Measurements from ENCODE around the gene TFEC.
"Not testable (repeated sequence)": the region's sequence is repeated elsewhere in the genome, so short reads cannot be mapped to it uniquely, and the experiment has no call there.

TFEC gene

GRCh38 chr7:115930184-115930583 lies 100.4 kb downstream of the TFEC start:
- H3K4me3 ChIP-seq (ENCODE audit: low read depth, low read length); H2AFZ ChIP-seq (ENCODE audit: low read length, unreplicated experiment); H3K4me1 ChIP-seq (ENCODE audit: control insufficient read depth, insufficient read depth, low read length, unreplicated experiment); H3K27me3 ChIP-seq (ENCODE audit: insufficient read depth, low read length); H3K79me2 ChIP-seq (ENCODE audit: control insufficient read depth, insufficient read depth, low read length, unreplicated experiment); H3K27ac ChIP-seq (ENCODE audit: low read depth, low read length); H3K36me3 ChIP-seq (ENCODE audit: insufficient read depth, low read length): not testable (repeated sequence)

GRCh38 chr7:115929736-115930135 lies 100.8 kb downstream of the TFEC start:
- H3K4me3 ChIP-seq (ENCODE audit: low read depth, low read length); H3K4me1 ChIP-seq (ENCODE audit: control insufficient read depth, insufficient read depth, low read length, unreplicated experiment); H3K27ac ChIP-seq (ENCODE audit: low read depth, low read length); H3K79me2 ChIP-seq (ENCODE audit: control insufficient read depth, insufficient read depth, low read length, unreplicated experiment); H2AFZ ChIP-seq (ENCODE audit: low read length, unreplicated experiment); H3K27me3 ChIP-seq (ENCODE audit: insufficient read depth, low read length); H3K36me3 ChIP-seq (ENCODE audit: insufficient read depth, low read length): not testable (repeated sequence)

- Histone ChIP-seq H3K4me3 (ENCODE audit: low read depth, low read length) (no peak overlapping the region), H3K79me2 (ENCODE audit: control insufficient read depth, insufficient read depth, low read length, unreplicated experiment) (no peaks in the 10 kb centered on the region), H2AFZ (ENCODE audit: low read length, unreplicated experiment) (peak overlapping the region; percentile 5), H3K4me1 (ENCODE audit: control insufficient read depth, insufficient read depth, low read length, unreplicated experiment) (no peaks in the 10 kb centered on the region), H3K27ac (ENCODE audit: low read depth, low read length) (no peak overlapping the region), H3K36me3 (ENCODE audit: insufficient read depth, low read length) (no peaks in the 10 kb centered on the region), H3K27me3 (ENCODE audit: insufficient read depth, low read length) (no peaks in the 10 kb centered on the region)
Measured at GRCh38 chr7:115924411-115924810, 106.2 kb downstream of the TFEC start.

GRCh38 chr7:115920367-115920766 lies 110.2 kb downstream of the TFEC start:
- Histone ChIP-seq H3K4me3 (ENCODE audit: low read depth, low read length) (no peak overlapping the region), H3K27ac (ENCODE audit: low read depth, low read length) (no peak overlapping the region), H3K36me3 (ENCODE audit: insufficient read depth, low read length) (no peaks in the 10 kb centered on the region), H3K4me1 (ENCODE audit: control insufficient read depth, insufficient read depth, low read length, unreplicated experiment) (no peaks in the 10 kb centered on the region), H3K79me2 (ENCODE audit: control insufficient read depth, insufficient read depth, low read length, unreplicated experiment) (no peaks in the 10 kb centered on the region), H2AFZ (ENCODE audit: low read length, unreplicated experiment) (no peak overlapping the region), H3K27me3 (ENCODE audit: insufficient read depth, low read length) (no peaks in the 10 kb centered on the region)

GRCh38 chr7:115914951-115915350 lies 115.6 kb downstream of the TFEC start:
- peaks cover 9% of the 10 kb centered on the region for H3K4me1 ChIP-seq (ENCODE audit: control insufficient read depth, insufficient read depth, low read length, unreplicated experiment)
- no peaks in the 10 kb centered on the region for H3K27me3 ChIP-seq (ENCODE audit: insufficient read depth, low read length)
- H2AFZ ChIP-seq (ENCODE audit: low read length, unreplicated experiment) = peak overlapping the region; percentile 36
- no peaks in the 10 kb centered on the region for H3K36me3 ChIP-seq (ENCODE audit: insufficient read depth, low read length)
- H3K79me2 ChIP-seq (ENCODE audit: control insufficient read depth, insufficient read depth, low read length, unreplicated experiment) = no peaks in the 10 kb centered on the region
- no peak overlapping the region for H3K27ac ChIP-seq (ENCODE audit: low read depth, low read length)
- no peak overlapping the region for H3K4me3 ChIP-seq (ENCODE audit: low read depth, low read length)

- Histone ChIP-seq H2AFZ (ENCODE audit: low read length, unreplicated experiment) (peak overlapping the region; percentile 83), H3K79me2 (ENCODE audit: control insufficient read depth, insufficient read depth, low read length, unreplicated experiment) (no peaks in the 10 kb centered on the region), H3K4me1 (ENCODE audit: control insufficient read depth, insufficient read depth, low read length, unreplicated experiment) (peaks cover 9% of the 10 kb centered on the region), H3K27ac (ENCODE audit: low read depth, low read length) (no peak overlapping the region), H3K4me3 (ENCODE audit: low read depth, low read length) (peak overlapping the region; percentile 6; the same call in 1 of the 2 replicates), H3K36me3 (ENCODE audit: insufficient read depth, low read length) (no peaks in the 10 kb centered on the region), H3K27me3 (ENCODE audit: insufficient read depth, low read length) (no peaks in the 10 kb centered on the region)
Measured at GRCh38 chr7:115911465-115911864, 119.1 kb downstream of the TFEC start.

GRCh38 chr7:115910541-115911164 lies 119.9 kb downstream of the TFEC start:
- Histone ChIP-seq H3K27ac (ENCODE audit: low read depth, low read length) (no peak overlapping the region), H3K4me1 (ENCODE audit: control insufficient read depth, insufficient read depth, low read length, unreplicated experiment) (peaks cover 9% of the 10 kb centered on the region), H3K36me3 (ENCODE audit: insufficient read depth, low read length) (no peaks in the 10 kb centered on the region), H3K27me3 (ENCODE audit: insufficient read depth, low read length) (no peaks in the 10 kb centered on the region), H3K4me3 (ENCODE audit: low read depth, low read length) (peak overlapping the region; percentile 50), H3K79me2 (ENCODE audit: control insufficient read depth, insufficient read depth, low read length, unreplicated experiment) (no peaks in the 10 kb centered on the region), H2AFZ (ENCODE audit: low read length, unreplicated experiment) (peak overlapping the region; percentile 76)

GRCh38 chr7:115906731-115907130 lies 123.8 kb downstream of the TFEC start:
- no peaks in the 10 kb centered on the region for H3K79me2 ChIP-seq (ENCODE audit: control insufficient read depth, insufficient read depth, low read length, unreplicated experiment)
- no peak overlapping the region for H2AFZ ChIP-seq (ENCODE audit: low read length, unreplicated experiment)
- H3K4me3 ChIP-seq (ENCODE audit: low read depth, low read length) = no peak overlapping the region
- peaks cover 9% of the 10 kb centered on the region for H3K4me1 ChIP-seq (ENCODE audit: control insufficient read depth, insufficient read depth, low read length, unreplicated experiment)
- no peaks in the 10 kb centered on the region for H3K36me3 ChIP-seq (ENCODE audit: insufficient read depth, low read length)
- H3K27ac ChIP-seq (ENCODE audit: low read depth, low read length) = no peak overlapping the region
- H3K27me3 ChIP-seq (ENCODE audit: insufficient read depth, low read length) = no peaks in the 10 kb centered on the region

- H3K4me1 ChIP-seq (ENCODE audit: control insufficient read depth, insufficient read depth, low read length, unreplicated experiment) = no peaks in the 10 kb centered on the region
- no peak overlapping the region for H2AFZ ChIP-seq (ENCODE audit: low read length, unreplicated experiment)
- H3K79me2 ChIP-seq (ENCODE audit: control insufficient read depth, insufficient read depth, low read length, unreplicated experiment) = no peaks in the 10 kb centered on the region
- no peaks in the 10 kb centered on the region for H3K27me3 ChIP-seq (ENCODE audit: insufficient read depth, low read length)
- no peaks in the 10 kb centered on the region for H3K36me3 ChIP-seq (ENCODE audit: insufficient read depth, low read length)
- H3K4me3 ChIP-seq (ENCODE audit: low read depth, low read length) = no peak overlapping the region
- H3K27ac ChIP-seq (ENCODE audit: low read depth, low read length) = no peak overlapping the region
Measured at GRCh38 chr7:115889669-115889984, 140.9 kb downstream of the TFEC start.

GRCh38 chr7:115888981-115889668 lies 141.4 kb downstream of the TFEC start:
- H3K27me3 ChIP-seq (ENCODE audit: insufficient read depth, low read length) = no peaks in the 10 kb centered on the region
- no peaks in the 10 kb centered on the region for H3K36me3 ChIP-seq (ENCODE audit: insufficient read depth, low read length)
- no peak overlapping the region for H3K4me3 ChIP-seq (ENCODE audit: low read depth, low read length)
- H3K27ac ChIP-seq (ENCODE audit: low read depth, low read length) = no peak overlapping the region
- H2AFZ ChIP-seq (ENCODE audit: low read length, unreplicated experiment) = no peak overlapping the region
- no peaks in the 10 kb centered on the region for H3K79me2 ChIP-seq (ENCODE audit: control insufficient read depth, insufficient read depth, low read length, unreplicated experiment)
- H3K4me1 ChIP-seq (ENCODE audit: control insufficient read depth, insufficient read depth, low read length, unreplicated experiment) = no peaks in the 10 kb centered on the region

GRCh38 chr7:115885550-115885949 lies 145.0 kb downstream of the TFEC start:
- H2AFZ ChIP-seq (ENCODE audit: low read length, unreplicated experiment) = no peak overlapping the region
- no peaks in the 10 kb centered on the region for H3K36me3 ChIP-seq (ENCODE audit: insufficient read depth, low read length)
- no peaks in the 10 kb centered on the region for H3K4me1 ChIP-seq (ENCODE audit: control insufficient read depth, insufficient read depth, low read length, unreplicated experiment)
- H3K4me3 ChIP-seq (ENCODE audit: low read depth, low read length) = no peak overlapping the region
- no peaks in the 10 kb centered on the region for H3K27me3 ChIP-seq (ENCODE audit: insufficient read depth, low read length)
- no peak overlapping the region for H3K27ac ChIP-seq (ENCODE audit: low read depth, low read length)
- no peaks in the 10 kb centered on the region for H3K79me2 ChIP-seq (ENCODE audit: control insufficient read depth, insufficient read depth, low read length, unreplicated experiment)
